Cardiac muscle cell (in vitro differentiated cells and primary cell): Measurements from ENCODE around the gene CPA3. TPM values are rescaled to one million over a fixed set of nuclear protein-coding genes. Genes with fewer than 3 reads are reported as not detected.

ENCODE experiments used
- DNase-seq, 2 donors: peaks; one replicate each; pipeline versions ENCODE4 v3.0.0 to v3.0.0-alpha.2; 2010 to 2017; ENCODE audit warnings: low read depth in 1 of 2, low spot score in 1 of 2
- H3K27ac ChIP-seq: fragments of 200-600 bp; sonication (generic); 2 replicates; pipeline ENCODE4 v1.5.1; 2016
- H3K27me3 ChIP-seq: fragments of 200-600 bp; sonication (generic); 2 replicates; pipeline ENCODE4 v1.6.0; 2016; ENCODE audit warnings: control low read depth
- H3K36me3 ChIP-seq: fragments of 200-600 bp; sonication (generic); 2 replicates; pipeline ENCODE4 v1.5.1; 2016; ENCODE audit warnings: control low read depth
- H3K4me1 ChIP-seq: fragments of 200-600 bp; sonication (generic); 2 replicates; pipeline ENCODE4 v1.8.1; 2017; ENCODE audit warnings: low read depth, mild to moderate bottlenecking, mixed run types
- H3K4me3 ChIP-seq: fragments of 200-600 bp; sonication (generic); 2 replicates; pipeline ENCODE4 v1.5.1; 2016; ENCODE audit warnings: mild to moderate bottlenecking
- H3K9me3 ChIP-seq: fragments of 200-600 bp; sonication (generic); 2 replicates; pipeline ENCODE4 v1.5.1; 2017; ENCODE audit warnings: low read depth, mild to moderate bottlenecking, control low read depth
- CTCF ChIP-seq: IDR thresholded peaks from 2 replicates; pipeline ENCODE4 v1.5.1; 2012; ENCODE audit warnings: low read depth, mild to moderate bottlenecking, low read length
- polyA plus RNA-seq: library from polyadenylated mRNA; unstranded; fragments of >200 nt; fragmentation: Nextera tagmentation; extraction: Ambion mirVana; gene quantifications from 2 replicates; pipeline ENCODE4 v1.2.1, GENCODE V29; 2016
- total RNA-seq: library from RNA; depleted of rRNA; stranded (reverse); fragments of >200 nt; gene quantifications from 2 replicates; pipeline ENCODE4 v1.2.3, GENCODE V29; 2016

Gene CPA3
- total and polyA plus RNA-seq, 2 experiments from 2014 or later, result not detected

- DNase-seq, result no peak
- H3K9me3 ChIP-seq, result no peaks in the 10 kb centered on the region
These were observed 72.6 kb downstream of the CPA3 start for GRCh38 chr3:148937467-148938255.

GRCh38 chr3:148938306-148938705, 73.2 kb downstream of the CPA3 start:
- H3K27me3 ChIP-seq, result peaks cover 17% of the 10 kb centered on the region
- H3K9me3 ChIP-seq, result no peaks in the 10 kb centered on the region
- H3K4me3 ChIP-seq, result no peak overlapping the region
- no peaks in the 10 kb centered on the region for H3K4me1 ChIP-seq
- no peak overlapping the region for H3K27ac ChIP-seq
- no peak for DNase-seq
- no peak for TF ChIP-seq CTCF
- H3K36me3 ChIP-seq, result no peaks in the 10 kb centered on the region

More at GRCh38 chr3:148937467-148938255, 72.6 kb downstream of the CPA3 start:
- no peak for TF ChIP-seq CTCF
- H3K27me3 ChIP-seq, result peaks cover 17% of the 10 kb centered on the region
- H3K4me3 ChIP-seq, result no peak overlapping the region
- H3K4me1 ChIP-seq, result no peaks in the 10 kb centered on the region
- H3K36me3 ChIP-seq, result no peaks in the 10 kb centered on the region
- no peak overlapping the region for H3K27ac ChIP-seq

- Histone ChIP-seq H3K9me3 (no peaks in the 10 kb centered on the region), H3K4me3 (no peak overlapping the region), H3K36me3 (no peaks in the 10 kb centered on the region), H3K27ac (no peak overlapping the region), H3K4me1 (no peaks in the 10 kb centered on the region), H3K27me3 (peaks cover 17% of the 10 kb centered on the region)
- DNase-seq, result no peak
- no peak for TF ChIP-seq CTCF
These were observed 73.8 kb downstream of the CPA3 start for GRCh38 chr3:148938936-148939335.

GRCh38 chr3:148940983-148941382, 75.9 kb downstream of the CPA3 start:
- Histone ChIP-seq H3K4me3 (no peak overlapping the region), H3K9me3 (no peaks in the 10 kb centered on the region), H3K36me3 (no peaks in the 10 kb centered on the region), H3K4me1 (no peaks in the 10 kb centered on the region), H3K27ac (no peak overlapping the region), H3K27me3 (peaks cover 17% of the 10 kb centered on the region)
- DNase-seq, result no peak
- TF ChIP-seq CTCF, result no peak

- Histone ChIP-seq H3K9me3 (no peaks in the 10 kb centered on the region), H3K4me1 (no peaks in the 10 kb centered on the region), H3K27ac (no peak overlapping the region), H3K4me3 (no peak overlapping the region), H3K27me3 (peaks cover 6% of the 10 kb centered on the region), H3K36me3 (no peaks in the 10 kb centered on the region)
- peak; percentile 74 for TF ChIP-seq CTCF
- DNase-seq, result peak; percentile 71 to 90
These were observed 78.6 kb downstream of the CPA3 start for GRCh38 chr3:148943506-148944205.
